DMS153 treated with DMSO at 0.1 percent for 48 hours (cell line): Measurements from ENCODE around the gene TCTA.

Source experiments
- DNase-seq: peaks from one replicate; lab custom pipeline; 2025; ENCODE audit not compliant: unreplicated experiment; lab: John Stamatoyannopoulos, UW

TCTA gene

GRCh38 chr3:49410066-49410845, 2.0 kb upstream of the TCTA start:
- no peak for DNase-seq

DNA sequence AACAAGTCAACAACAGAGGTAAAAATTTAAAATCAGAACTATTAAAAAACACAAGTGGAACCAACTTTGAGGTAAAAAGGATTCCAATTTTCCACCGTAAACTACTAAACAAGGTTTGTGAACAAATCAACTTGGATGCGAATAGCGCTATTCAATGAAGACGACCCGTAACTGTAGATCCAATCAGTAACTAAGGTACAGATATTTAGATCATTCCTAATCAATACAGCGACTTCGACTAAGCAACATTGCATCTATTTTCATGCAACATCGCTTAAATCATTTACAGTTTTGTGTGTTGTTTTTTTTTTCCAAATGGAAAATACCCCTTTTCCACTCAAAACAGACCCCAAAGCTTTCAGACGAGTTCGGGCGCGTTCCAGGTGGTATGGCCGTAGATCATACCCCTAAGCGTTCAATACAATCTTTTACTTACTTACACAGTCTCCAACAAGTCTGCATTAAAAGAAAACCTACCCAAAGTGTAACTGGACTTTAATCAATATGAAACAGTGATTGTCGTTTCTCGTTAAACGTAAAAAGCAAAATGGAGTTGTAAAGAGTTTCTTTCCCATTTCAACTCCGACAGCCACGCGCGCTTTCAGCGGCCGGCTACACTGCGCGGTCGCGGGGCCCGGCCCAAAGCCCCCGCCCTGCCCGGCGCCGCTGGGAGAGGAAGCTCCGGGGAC, 1.2 kb upstream of the TCTA start:
- no peak for DNase-seq

DNA sequence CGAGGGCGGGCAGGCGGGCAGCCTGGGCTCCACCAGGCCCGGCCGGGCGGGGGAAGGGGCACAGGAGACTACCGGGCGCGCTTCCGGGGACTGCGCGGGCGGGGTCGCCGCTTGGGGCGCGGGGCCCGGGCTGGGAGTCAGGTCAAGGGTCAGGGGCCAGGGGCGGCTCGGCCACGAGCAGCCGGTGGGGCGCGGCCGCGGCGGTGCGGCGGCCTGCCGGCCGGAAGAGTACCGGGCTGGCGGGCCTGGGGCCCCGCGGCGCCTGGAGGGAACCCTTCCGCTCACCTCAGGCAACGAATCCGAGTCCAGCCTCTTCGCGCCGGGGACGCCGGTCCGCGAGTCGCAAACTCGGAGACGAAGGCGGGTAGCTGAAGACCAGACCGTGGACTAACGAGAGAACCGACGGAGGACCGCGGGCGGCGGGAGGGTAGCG, 672 bp upstream of the TCTA start:
- no peak for DNase-seq

DNA sequence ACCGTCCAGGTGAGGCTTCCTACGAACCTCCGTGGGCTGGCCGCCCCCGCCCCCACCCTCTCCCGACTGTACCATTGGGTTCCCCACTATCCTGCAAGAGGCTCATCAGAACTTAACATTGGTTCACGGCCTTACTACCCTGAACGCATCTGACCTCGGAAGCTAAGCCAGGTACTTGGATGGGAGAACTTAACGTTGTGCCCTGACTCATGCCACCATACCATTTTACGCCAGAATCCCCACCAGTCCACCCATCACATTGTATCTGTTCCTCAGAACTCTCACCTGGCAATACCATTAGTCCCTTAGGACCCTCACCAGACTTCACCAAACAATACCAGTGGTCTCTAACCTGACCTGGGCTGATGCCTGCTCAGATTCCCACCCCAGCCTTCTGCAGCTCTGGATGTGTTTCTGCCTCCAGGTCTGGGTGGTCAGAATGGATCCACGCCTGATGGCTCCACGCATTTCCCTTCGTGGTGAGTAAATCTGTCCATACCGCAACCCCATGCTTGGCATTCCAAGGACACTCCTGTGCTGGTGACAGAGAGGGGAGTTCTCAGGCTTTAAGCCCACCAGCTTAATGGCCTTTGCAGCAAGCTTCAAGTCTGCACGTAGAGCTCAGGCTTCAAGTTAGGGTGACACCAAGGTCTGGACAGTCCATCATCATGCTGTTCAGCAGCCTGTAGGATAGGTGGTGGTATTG, 562 bp downstream of the TCTA start:
- DNase-seq = no peak

DNA sequence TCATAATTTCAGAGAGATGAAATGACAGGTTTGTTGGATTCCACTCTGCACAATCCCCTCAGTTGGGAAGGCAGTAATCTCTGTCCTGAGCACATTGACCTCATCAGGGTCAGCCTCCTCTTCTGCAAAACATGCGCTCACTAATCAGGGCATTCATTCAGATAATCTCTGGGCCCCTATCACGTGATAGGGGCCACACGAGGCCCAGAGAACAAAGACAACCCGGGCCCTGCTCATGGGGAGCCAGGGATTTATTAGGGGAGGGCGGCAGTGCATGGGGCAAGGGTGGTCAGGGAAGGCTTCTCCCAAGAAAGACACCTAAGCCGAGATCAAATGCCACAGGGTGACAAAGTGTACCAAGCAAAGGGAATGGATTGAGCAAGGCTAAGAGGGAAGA, 1.1 kb downstream of the TCTA start:
- DNase-seq = no peak

GRCh38 chr3:49414753-49415152, 2.5 kb downstream of the TCTA start:
- no peak for DNase-seq

GRCh38 chr3:49415931-49416601, 3.8 kb downstream of the TCTA start:
- no peak for DNase-seq

DNA sequence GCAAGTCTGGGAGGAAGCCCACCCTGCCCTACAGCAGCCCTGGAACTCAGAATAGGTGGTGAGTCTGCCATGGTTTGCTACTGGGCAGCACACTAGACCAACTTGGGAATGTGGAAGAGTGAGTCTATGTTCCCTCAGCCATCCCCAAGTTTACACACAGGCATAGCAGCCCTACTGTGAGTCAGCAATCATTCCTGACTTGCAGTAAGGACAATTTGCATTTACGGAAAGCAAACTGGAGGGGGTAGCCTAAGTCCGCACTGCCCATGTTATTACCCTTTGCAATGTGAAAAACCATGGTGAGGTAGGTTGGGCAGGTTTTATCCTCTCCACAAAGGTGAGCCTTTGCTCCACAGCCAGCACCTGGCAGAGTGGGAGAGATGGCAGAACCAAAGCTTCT, 4.6 kb downstream of the TCTA start:
- no peak for DNase-seq

GRCh38 chr3:49417516-49418120, 5.4 kb downstream of the TCTA start:
- DNase-seq = no peak

DNA sequence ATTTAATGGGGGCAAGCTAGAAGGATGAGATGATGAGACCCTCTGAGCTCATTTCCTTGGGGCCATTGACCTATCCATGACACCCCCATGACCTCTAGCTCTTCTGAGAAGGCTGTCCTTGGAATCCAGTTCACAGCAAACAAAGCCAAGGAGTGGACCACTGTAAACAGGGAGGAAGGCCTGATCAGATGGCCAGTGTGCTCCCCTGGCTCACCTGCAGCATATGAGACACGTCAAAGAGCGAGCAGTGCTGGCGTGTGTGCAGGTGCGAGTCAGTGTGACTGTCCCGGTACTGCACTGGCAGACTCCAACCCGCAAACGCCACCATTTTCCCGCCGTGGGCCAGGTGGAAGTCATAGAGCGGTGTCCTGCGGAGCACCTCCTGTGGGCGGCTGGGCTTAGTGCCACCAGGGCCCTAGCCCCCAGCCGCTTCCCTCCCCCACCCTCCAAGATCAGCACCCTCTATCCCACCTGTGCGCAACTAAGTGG, 9.7 kb downstream of the TCTA start:
- no peak for DNase-seq

DNA sequence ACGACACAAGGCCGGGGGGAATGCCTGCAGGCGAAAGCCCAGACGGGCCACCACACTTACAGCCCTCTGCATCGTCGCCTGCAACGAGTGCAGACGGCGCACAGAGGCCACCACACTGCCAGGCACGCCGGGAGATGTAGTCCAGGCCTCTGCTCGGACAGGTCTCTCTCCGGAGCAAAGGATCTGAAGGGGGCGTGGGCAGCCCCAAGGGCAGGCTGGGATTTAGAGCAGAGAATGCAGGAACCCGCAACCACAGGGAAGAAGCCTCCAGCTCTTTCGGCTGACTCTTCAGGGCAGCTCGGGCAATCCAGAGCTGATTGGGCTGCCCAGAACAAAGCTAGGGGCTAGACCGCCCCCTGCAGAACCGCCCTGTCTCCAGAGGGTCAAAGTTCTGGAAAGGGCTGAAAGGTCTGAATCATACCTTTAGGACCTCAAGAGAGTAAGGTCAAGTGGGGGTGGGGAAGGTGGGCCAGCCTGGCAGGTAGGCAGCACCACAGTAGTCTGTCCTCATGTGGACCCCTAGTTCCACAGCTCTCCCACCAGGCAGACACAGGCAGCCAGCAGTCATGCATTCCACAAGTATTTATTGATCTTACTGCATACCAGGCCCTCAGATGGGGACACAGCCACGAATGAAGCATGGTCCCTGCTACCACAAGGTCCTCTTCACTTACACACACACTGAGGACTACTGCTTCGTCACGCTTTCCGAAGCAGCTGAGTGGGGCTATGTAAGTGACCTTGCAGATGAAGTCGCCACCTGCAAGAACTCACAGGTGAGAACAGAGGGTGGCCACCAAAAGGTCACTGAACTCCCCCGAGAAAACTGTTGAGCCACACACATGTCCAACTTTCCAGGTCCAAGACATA, 10.4 kb downstream of the TCTA start, which contains the start of gene AMT:
Gene AMT (minus strand): TSS at position 95 of the 870 bp plus-strand sequence. CDS start 23 bp downstream, at position 72.
- DNase-seq = no peak

DNA sequence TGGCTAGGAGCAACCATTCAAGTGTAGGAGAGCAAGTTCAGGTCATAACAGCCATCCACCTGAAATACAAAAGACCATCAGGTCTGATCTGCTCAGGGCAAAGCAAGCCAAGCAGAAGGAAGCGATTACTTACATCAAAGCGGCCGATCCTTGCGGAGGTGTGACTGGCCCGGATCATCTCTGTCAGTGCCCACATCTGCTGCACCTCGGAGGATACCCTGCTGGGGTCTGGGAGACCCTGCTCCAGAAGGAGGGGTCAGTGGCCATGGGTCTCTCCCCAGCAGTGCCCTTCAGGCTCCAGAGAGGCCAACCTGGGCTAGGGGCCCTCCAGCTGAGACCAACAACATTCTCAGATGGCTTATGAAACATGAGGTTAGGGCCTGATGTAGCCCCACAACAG, 12.6 kb downstream of the TCTA start:
- no peak for DNase-seq

DNA sequence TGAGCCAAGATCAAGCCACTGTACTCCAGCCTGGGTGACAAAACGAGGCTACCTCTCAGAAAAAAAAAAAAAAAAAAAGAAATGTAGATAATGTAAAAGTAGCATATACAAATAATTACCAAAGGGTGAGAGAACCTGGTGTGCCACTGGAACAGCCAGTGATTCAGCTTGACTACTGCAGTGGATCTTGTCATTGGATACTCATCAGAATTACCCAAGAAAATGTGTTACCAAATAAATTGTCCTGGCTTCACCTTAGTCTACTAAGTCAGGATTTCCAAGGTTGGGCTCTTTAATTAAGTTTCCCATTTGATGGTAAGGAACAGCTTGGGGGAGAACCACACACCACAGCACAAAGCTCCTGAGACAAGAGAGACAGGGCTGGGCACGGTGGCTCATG, 15.4 kb downstream of the TCTA start:
- DNase-seq = no peak

GRCh38 chr3:49428752-49429080, 16.5 kb downstream of the TCTA start:
- DNase-seq = no peak

DNA sequence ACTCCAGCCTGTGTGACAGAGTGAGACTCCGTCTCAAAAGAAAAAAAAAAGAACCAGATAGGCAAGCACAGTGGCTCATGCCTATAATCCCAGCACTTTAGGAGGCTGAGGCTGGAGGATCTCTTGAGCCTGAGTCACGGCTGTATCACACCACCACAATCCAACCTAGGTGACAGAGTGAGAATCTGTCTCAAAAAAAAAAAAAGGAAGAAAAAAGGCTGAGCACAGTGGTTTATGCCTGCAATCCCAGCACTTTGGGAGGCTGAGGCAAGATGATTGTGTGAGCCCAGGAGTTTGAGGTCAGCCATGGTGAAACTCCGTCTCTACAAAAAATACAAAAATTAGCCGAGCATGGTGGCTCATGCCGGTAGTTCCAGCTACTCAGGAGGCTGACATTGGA, 22.5 kb downstream of the TCTA start:
- no peak for DNase-seq

DNA sequence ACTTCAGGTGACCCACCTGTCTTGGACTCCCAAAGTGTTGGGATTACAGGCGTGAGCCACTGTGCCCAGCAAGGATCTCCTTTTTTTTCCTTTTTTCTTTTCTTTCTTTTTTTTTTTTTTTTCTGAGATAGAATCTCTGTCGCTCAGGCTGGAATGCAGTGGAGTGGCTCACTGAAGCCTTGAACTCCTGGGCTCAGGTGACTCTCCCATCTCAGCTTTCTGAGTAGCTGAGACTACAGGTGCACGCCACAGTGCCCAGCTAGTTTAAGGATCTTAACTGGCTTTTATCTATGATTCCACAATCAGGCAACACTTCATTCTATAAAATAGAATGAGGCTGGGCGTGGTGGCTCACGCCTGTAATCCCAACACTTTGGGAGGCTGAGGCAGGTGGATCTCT, 33.2 kb downstream of the TCTA start:
- DNase-seq = no peak

- no peak for DNase-seq
Observed at GRCh38 chr3:49453621-49454020, 41.4 kb downstream of the TCTA start.

- no peak for DNase-seq
Observed at GRCh38 chr3:49454458-49454857, 42.2 kb downstream of the TCTA start.

- no peak for DNase-seq
Observed at GRCh38 chr3:49454898-49455681, 42.9 kb downstream of the TCTA start.
